HepG2 (cell line): ENCODE measurements around the gene KIF1C. TPM values are rescaled to one million over a fixed set of nuclear protein-coding genes. Genes with fewer than 3 reads are reported as not detected.

Source experiments
- CENPBD1 ChIP-seq: sonication (generic); formaldehyde crosslinking; IDR thresholded peaks from 2 replicates; pipeline ENCODE4 v1.8.0; 2022; ENCODE audit warnings: missing genetic modification reagents, low read depth, mild to moderate bottlenecking, borderline replicate concordance
- CREB1 ChIP-seq, 2 experiments: fragments of 450-650 bp in 1 of 2; IDR thresholded peaks; 2 replicates each; pipeline ENCODE4 v1.6.1; 2016 to 2017; ENCODE audit warnings: control low read depth in 1 of 2, mild to moderate bottlenecking in 1 of 2, missing compliant biosample characterization in 1 of 2, missing genetic modification characterization in 1 of 2
- HCFC1 ChIP-seq: fragments of 150-350 bp; IDR thresholded peaks from 2 replicates; pipeline ENCODE4 v1.6.1; 2014; ENCODE audit warnings: low read depth, low read length
- HDAC2 ChIP-seq: sonication (generic); formaldehyde crosslinking; IDR thresholded peaks from 2 replicates; pipeline ENCODE4 v1.4.0; 2020; ENCODE audit warnings: missing genetic modification reagents
- ISX ChIP-seq: sonication (generic); formaldehyde crosslinking; conservative IDR thresholded peaks from 2 replicates; pipeline ENCODE4 v1.5.0; 2020; ENCODE audit warnings: missing genetic modification reagents
- NAIF1 ChIP-seq: sonication (generic); formaldehyde crosslinking; IDR thresholded peaks from 2 replicates; pipeline ENCODE4 v1.5.0; 2020; ENCODE audit warnings: mild to moderate bottlenecking, missing genetic modification reagents, borderline replicate concordance
- NCOA2 ChIP-seq: sonication (generic); formaldehyde crosslinking; IDR thresholded peaks from 2 replicates; pipeline ENCODE4 v1.8.0; 2022; ENCODE audit warnings: inconsistent platforms
- PRDM10 ChIP-seq: sonication (generic); formaldehyde crosslinking; IDR thresholded peaks from 2 replicates; pipeline ENCODE4 v1.4.0; 2020; ENCODE audit warnings: low read depth, missing genetic modification reagents
- polyA plus RNA-seq, 8 experiments: library from polyadenylated mRNA; depleted of rRNA in 3 of 8; stranded (reverse) in 7 of 8; unstranded in 1 of 8; fragments of >200 nt; fragmentation: Illumina TruSeq in 4 of 8; extraction: Trizol in 4 of 8; gene quantifications; 2 replicates each; pipeline versions ENCODE4 v1.2.1 to v1.2.3, GENCODE V29; 2011 to 2016; ENCODE audit warnings: low read depth in 4 of 8, missing spikeins in 1 of 8, mixed read lengths in 1 of 8; ENCODE audit not compliant: insufficient read depth in 1 of 8
- total RNA-seq, 5 experiments: library from RNA; depleted of rRNA; stranded (reverse); fragments of >200 nt; fragmentation: Illumina TruSeq; extraction: Trizol; gene quantifications; 2 replicates each; pipeline ENCODE4 v1.2.3, GENCODE V29; 2016; ENCODE audit warnings: low read depth in 1 of 5
- TF ChIP-seq, protein P1 (sequence below): sonication (generic); formaldehyde crosslinking; IDR thresholded peaks from 2 replicates; pipeline ENCODE4 v1.4.0; 2020; ENCODE audit warnings: mild to moderate bottlenecking, missing genetic modification reagents, borderline replicate concordance
- TF ChIP-seq, protein P2 (sequence below): sonication (generic); formaldehyde crosslinking; IDR thresholded peaks from 2 replicates; pipeline ENCODE4 v1.4.0; 2020; ENCODE audit warnings: mild to moderate bottlenecking, missing genetic modification reagents
- TF ChIP-seq, protein P3 (sequence below): sonication (generic); formaldehyde crosslinking; IDR thresholded peaks from 2 replicates; pipeline ENCODE4 v1.9.0; 2022; ENCODE audit warnings: missing genetic modification reagents, mild to moderate bottlenecking, borderline replicate concordance
- TF ChIP-seq, protein P4 (sequence below): sonication (generic); formaldehyde crosslinking; IDR thresholded peaks from 2 replicates; pipeline ENCODE4 v1.4.0; 2020; ENCODE audit warnings: missing genetic modification reagents

KIF1C gene
- total and polyA plus RNA-seq, 2 of the 13 experiments (the other 11 are each of a cell fraction or from before 2014, with no cell fraction given), result 70.0 to 104 TPM

- TF ChIP-seq, protein P1, sequence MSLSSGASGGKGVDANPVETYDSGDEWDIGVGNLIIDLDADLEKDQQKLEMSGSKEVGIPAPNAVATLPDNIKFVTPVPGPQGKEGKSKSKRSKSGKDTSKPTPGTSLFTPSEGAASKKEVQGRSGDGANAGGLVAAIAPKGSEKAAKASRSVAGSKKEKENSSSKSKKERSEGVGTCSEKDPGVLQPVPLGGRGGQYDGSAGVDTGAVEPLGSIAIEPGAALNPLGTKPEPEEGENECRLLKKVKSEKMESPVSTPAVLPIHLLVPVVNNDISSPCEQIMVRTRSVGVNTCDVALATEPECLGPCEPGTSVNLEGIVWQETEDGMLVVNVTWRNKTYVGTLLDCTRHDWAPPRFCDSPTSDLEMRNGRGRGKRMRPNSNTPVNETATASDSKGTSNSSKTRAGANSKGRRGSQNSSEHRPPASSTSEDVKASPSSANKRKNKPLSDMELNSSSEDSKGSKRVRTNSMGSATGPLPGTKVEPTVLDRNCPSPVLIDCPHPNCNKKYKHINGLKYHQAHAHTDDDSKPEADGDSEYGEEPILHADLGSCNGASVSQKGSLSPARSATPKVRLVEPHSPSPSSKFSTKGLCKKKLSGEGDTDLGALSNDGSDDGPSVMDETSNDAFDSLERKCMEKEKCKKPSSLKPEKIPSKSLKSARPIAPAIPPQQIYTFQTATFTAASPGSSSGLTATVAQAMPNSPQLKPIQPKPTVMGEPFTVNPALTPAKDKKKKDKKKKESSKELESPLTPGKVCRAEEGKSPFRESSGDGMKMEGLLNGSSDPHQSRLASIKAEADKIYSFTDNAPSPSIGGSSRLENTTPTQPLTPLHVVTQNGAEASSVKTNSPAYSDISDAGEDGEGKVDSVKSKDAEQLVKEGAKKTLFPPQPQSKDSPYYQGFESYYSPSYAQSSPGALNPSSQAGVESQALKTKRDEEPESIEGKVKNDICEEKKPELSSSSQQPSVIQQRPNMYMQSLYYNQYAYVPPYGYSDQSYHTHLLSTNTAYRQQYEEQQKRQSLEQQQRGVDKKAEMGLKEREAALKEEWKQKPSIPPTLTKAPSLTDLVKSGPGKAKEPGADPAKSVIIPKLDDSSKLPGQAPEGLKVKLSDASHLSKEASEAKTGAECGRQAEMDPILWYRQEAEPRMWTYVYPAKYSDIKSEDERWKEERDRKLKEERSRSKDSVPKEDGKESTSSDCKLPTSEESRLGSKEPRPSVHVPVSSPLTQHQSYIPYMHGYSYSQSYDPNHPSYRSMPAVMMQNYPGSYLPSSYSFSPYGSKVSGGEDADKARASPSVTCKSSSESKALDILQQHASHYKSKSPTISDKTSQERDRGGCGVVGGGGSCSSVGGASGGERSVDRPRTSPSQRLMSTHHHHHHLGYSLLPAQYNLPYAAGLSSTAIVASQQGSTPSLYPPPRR, result no peak
- TF ChIP-seq NCOA2 (CRISPR knock-in tag), result no peak
- no peak for TF ChIP-seq CENPBD1 (CRISPR knock-in tag)
- TF ChIP-seq, protein P2, sequence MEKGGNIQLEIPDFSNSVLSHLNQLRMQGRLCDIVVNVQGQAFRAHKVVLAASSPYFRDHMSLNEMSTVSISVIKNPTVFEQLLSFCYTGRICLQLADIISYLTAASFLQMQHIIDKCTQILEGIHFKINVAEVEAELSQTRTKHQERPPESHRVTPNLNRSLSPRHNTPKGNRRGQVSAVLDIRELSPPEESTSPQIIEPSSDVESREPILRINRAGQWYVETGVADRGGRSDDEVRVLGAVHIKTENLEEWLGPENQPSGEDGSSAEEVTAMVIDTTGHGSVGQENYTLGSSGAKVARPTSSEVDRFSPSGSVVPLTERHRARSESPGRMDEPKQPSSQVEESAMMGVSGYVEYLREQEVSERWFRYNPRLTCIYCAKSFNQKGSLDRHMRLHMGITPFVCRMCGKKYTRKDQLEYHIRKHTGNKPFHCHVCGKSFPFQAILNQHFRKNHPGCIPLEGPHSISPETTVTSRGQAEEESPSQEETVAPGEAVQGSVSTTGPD (CRISPR knock-in tag), result peak; percentile 55; the same call in 1 of the 2 replicates
- TF ChIP-seq PRDM10 (CRISPR knock-in tag), result no peak
- TF ChIP-seq HCFC1, result no peak
- TF ChIP-seq, protein P3, sequence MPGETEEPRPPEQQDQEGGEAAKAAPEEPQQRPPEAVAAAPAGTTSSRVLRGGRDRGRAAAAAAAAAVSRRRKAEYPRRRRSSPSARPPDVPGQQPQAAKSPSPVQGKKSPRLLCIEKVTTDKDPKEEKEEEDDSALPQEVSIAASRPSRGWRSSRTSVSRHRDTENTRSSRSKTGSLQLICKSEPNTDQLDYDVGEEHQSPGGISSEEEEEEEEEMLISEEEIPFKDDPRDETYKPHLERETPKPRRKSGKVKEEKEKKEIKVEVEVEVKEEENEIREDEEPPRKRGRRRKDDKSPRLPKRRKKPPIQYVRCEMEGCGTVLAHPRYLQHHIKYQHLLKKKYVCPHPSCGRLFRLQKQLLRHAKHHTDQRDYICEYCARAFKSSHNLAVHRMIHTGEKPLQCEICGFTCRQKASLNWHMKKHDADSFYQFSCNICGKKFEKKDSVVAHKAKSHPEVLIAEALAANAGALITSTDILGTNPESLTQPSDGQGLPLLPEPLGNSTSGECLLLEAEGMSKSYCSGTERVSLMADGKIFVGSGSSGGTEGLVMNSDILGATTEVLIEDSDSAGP (CRISPR knock-in tag), result no peak; the same call in 1 of the 2 replicates
- 0 out of 2 replicates have a peak, but pooled peaks have one; percentile 3 for TF ChIP-seq ISX (CRISPR knock-in tag)
- TF ChIP-seq, protein P4, sequence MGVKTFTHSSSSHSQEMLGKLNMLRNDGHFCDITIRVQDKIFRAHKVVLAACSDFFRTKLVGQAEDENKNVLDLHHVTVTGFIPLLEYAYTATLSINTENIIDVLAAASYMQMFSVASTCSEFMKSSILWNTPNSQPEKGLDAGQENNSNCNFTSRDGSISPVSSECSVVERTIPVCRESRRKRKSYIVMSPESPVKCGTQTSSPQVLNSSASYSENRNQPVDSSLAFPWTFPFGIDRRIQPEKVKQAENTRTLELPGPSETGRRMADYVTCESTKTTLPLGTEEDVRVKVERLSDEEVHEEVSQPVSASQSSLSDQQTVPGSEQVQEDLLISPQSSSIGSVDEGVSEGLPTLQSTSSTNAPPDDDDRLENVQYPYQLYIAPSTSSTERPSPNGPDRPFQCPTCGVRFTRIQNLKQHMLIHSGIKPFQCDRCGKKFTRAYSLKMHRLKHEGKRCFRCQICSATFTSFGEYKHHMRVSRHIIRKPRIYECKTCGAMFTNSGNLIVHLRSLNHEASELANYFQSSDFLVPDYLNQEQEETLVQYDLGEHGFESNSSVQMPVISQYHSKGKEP, result no peak
- TF ChIP-seq CREB1 (IDR thresholded peaks at IDR 0.05), result no peak
- TF ChIP-seq CREB1 (CRISPR knock-in tag; IDR thresholded peaks at IDR 0.05), result no peak
- no peak for TF ChIP-seq NAIF1
- TF ChIP-seq HDAC2 (CRISPR knock-in tag), result no peak
These were observed 47.5 kb upstream of the KIF1C start (continued) for GRCh38 chr17:4950075-4950745.
